Raji (cell line): Measurements from ENCODE around the gene RRP9.

ENCODE experiments used
- POLR2A ChIP-seq: IDR thresholded peaks from 2 replicates; pipeline ENCODE4 v1.6.1; 2011; ENCODE audit warnings: low read depth, low read length, control low read depth; ENCODE audit not compliant: insufficient read depth

The RRP9 gene

DNA sequence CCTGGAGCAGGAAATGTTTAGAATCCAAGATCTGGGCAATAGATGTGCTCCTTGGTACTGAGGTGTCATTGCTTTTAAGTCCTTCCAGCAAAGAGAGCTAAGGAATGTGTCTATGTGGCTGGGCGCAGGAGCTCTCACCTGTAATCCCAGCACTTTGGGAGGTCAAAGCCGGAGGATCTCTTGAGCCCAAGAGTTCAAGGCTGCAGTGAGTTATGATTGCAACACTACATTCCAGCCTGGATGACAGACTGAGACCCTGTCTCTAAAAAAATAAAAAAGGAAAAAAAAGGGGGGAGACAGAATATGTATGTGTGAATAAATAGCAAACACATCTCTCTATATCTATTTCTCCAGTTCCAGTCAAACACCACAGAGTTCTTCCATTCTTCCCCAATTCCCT, 9.2 kb upstream of the RRP9 start:
- TF ChIP-seq POLR2A = no peak

DNA sequence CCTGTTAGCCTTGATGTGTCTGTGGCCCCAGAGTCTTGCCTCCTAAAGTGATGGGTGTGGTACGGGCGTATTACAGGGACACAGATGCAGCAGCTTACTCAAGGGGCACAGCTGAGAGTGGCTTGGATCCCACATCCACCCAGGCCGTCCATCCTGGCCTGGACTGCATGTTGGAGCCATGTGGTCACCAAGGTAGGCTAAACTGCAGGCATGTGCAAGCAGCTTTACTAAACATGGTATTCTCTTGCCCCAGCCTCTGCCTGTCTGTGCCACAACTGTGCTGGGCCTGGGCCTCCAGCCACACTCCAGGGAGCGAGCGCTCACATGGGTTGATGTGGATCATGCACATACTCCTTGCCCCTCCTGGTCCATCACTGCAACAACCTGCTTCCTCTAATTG, 7.4 kb upstream of the RRP9 start:
- TF ChIP-seq POLR2A = no peak

DNA sequence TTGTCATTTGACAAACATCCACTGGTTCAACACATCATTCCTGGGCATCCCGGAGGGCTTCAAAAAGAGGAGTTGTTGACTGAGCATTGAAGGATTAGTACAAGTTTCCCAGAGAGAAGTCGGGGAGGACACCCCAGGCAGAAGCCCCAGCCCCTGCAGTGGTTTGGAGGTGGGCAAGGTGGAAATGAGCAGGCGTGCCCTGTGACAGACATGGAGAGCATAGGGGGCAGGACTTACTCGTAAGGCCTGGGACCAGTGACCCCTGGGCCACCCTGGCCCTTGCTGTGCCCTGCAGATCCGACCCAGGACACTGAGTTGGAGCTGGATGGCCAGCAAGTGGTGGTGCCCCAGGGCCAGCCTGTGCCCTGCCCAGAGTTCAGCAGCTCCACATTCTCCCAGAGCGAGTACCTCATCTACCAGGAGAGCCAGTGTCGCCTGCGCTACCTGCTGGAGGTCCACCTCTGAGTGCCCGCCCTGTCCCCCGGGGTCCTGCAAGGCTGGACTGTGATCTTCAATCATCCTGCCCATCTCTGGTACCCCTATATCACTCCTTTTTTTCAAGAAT, 6.4 kb upstream of the RRP9 start:
- no peak for TF ChIP-seq POLR2A

DNA sequence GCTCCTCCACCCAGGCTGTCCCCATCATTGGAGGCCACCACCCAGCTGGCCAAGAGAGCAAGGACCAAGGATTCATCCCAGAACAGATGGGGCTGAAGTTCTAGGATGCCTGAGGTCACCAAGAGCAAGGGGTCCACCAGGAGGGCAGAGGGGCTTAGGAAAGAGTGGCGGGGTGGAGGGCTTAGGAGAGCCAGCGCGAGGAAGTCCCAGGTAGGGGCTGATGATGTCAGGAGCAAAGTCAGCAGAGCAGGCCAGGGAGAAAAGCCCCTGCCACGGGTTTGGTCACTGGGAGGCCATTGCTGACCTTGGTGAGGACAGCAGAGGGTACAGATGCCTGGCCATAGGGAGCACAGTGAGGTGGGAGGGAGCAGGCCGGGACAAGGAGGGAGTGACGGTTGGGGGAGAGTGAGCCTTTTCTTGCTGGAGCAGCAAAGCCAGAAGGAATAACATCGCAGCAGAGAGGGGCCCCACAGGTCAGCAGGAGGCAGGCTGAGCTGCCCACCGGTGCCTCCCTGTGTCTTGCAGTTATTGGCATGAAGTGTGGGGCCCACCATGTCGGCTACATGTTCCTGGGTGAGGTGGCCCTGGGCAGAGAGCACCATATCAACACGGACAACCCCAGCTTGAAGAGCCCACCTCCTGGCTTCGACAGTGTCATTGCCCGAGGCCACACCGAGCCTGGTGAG, 5.7 kb upstream of the RRP9 start:
- no peak for TF ChIP-seq POLR2A

DNA sequence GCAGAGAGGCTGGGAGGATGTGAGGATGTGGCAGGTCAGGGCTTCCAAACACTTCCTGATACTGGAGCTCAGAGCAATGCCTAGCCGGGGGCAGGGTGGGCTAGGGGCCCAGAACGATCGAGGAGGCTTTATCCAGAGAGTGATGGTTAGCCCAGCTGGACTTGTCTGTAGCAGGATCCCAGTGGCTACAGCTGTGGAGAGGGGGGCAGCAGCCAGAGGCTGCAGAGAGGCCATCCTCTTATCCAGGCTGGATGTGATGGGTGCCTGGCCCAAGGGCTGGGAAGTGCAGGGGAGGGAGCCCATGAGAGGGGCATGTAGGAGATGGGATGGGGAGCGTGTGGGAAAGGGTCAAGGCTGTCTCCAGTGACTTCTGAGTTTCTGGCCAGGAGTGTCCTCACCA, 5.1 kb upstream of the RRP9 start:
- TF ChIP-seq POLR2A = no peak

DNA sequence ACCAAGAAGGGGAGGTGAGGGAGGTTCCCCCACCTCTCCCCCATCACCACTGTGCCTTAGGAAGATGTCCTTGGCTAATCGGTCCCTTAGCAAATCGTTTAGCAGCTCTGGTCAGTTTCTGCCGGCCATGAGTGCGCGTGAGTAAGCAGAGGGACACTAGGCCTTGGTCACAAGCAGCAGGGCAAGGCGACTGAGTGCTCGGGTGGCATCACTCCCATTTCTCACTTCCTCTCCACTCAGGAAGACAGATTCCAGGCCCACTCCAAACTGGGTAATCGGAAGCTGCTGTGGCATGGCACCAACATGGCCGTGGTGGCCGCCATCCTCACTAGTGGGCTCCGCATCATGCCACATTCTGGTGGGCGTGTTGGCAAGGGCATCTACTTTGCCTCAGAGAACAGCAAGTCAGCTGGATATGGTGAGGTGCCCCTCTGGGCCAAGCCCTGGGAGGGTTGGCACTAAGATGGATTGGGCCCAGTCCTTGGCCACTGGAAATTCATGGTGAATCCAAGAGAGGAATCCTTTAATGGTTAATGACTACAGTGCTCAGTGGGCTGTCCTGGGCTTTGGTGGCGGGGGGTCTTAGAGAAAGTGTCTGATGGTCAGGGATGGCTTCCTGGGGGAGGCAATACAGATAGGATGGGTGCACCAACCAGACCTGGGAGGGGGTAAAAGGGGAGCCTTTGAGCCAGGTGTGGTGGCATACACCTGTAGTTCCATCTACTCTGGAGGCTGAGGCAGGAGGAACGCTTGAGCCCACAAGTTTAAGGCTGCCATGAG, 4.4 kb upstream of the RRP9 start:
- no peak for TF ChIP-seq POLR2A

DNA sequence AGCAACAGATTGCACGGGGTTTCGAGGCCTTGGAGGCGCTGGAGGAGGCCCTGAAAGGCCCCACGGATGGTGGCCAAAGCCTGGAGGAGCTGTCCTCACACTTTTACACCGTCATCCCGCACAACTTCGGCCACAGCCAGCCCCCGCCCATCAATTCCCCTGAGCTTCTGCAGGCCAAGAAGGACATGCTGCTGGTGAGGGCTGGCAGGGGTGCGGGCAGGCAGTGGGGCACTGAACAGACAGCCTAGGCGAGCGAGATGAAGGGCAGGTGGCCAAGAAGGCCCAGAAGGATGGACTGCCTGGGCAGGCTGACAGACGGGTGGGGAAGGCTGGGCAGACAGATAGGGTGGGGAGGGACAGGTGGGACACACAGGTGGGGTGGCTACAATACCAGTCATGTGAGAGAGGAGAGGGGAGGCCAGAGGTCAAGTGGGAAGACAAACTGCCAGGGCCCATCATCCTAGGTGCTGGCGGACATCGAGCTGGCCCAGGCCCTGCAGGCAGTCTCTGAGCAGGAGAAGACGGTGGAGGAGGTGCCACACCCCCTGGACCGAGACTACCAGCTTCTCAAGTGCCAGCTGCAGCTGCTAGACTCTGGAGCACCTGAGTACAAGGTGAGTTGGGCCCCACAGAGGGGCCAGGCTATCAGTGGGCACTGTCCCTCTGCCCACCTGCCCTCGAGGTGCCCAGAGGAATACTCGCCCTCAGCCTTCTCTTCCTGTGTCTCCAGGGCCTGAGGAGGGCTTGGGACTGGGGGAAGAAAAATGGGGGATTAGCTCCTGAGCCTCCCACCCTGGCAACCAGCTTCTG, 3.5 kb upstream of the RRP9 start:
- no peak for TF ChIP-seq POLR2A

DNA sequence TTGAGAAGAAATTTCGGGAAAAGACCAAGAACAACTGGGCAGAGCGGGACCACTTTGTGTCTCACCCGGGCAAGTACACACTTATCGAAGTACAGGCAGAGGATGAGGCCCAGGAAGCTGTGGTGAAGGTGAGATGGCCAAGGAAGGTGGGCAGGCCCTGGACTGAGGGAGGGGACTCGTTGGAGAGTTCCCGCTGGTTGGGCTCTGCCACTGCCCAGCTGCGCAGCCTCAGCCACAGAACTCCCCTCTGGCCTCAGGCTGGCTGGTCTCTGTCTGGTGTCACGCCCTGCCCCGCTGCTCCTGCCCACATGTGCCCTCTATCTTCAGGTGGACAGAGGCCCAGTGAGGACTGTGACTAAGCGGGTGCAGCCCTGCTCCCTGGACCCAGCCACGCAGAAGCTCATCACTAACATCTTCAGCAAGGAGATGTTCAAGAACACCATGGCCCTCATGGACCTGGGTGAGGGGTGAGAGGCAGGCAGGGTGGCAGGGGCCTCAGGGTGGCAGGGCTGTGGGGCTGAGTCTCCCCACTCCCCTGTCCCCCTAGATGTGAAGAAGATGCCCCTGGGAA, 2.8 kb upstream of the RRP9 start:
- TF ChIP-seq POLR2A = no peak

DNA sequence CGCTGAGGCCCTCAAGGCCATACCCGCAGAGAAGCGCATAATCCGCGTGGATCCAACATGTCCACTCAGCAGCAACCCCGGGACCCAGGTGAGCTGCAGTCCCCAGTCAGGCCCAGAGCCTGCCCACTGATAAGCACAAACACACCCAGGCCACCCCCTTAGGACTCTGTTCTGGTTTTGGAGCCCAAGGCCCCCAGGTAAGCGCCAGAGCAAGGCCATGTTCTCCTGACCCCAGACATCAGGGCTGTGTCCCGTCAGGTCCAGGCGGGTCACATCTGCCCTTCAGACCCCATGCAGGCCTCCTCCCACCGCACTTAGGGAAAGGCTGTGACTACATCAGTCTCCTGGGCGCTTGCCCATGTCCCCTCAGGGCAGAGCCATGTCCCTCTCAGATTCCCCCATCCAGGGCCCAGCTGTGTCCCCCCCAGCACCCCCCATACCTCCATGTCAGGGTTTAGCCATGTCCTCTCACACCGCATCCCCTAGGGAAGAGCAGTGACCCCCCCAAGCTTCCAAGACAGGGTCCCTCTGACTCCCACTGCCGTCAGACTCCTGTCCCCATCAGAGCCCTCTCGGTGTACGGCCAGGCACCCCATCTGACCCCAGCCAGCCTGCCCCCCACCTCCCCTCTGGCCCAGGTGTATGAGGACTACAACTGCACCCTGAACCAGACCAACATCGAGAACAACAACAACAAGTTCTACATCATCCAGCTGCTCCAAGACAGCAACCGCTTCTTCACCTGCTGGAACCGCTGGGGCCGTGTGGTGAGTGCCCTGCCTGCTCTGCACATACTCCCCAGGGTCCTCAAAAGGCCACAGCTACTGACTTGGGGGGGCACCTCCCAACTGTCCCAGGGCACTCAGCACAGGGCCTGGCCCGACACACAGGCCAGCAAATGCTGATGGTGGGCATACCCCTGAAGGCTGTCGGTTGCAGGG, 2.0 kb upstream of the RRP9 start:
- no peak for TF ChIP-seq POLR2A

DNA sequence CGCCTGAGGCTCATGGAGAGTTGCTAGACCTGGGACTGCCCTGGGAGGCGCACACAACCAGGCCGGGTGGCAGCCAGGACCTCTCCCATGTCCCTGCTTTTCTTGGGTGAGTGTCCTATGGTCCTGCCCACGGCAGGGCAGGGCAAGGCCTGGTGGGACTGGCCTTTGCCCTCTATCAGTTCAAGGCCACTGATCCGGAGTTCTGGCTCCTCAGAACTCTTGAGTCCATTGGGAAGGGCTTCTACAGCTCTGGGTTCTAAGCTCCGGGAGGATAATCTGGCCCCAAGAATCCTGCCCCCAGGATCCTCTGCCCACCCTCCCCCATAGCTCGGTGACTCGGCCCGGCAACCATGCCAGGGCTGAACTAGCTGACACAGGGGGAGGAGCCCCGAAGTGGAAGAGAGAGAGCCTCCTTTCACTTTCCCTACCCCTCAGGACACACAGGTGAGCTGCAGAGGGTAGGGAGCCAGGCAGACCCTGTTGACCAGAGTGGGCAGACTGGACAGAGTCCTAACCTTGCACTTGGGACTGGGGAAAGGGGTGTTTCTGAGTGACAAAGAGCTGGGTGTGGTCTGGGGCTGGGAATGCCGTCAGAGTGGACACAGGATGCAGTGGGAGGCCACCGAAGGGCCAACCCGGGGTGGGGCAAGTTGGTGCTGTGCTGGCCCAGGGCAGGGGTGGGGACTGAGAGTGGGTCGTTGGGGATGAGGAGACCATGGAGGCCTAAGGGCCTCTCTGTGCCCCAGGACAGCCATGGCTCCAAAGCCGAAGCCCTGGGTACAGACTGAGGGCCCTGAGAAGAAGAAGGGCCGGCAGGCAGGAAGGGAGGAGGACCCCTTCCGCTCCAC, 1.1 kb upstream of the RRP9 start:
- no peak for TF ChIP-seq POLR2A

DNA sequence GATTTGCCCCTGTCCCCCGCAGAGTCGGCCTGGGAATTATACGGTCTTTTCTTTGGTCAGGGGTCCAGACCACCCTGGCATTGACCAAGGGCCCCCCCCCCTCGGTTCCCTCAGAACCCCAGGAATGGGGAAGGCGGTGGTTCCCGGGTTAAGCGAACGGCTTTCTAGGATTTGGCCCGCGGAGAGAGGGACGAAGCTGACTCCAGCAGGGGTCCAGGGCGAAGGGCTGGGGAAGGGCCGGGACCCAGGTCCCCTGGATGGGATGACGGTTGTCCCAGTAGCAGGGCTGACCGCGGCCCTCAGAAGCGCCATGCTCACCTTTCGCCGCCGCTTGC, 274 bp downstream of the RRP9 start:
- no peak for TF ChIP-seq POLR2A

DNA sequence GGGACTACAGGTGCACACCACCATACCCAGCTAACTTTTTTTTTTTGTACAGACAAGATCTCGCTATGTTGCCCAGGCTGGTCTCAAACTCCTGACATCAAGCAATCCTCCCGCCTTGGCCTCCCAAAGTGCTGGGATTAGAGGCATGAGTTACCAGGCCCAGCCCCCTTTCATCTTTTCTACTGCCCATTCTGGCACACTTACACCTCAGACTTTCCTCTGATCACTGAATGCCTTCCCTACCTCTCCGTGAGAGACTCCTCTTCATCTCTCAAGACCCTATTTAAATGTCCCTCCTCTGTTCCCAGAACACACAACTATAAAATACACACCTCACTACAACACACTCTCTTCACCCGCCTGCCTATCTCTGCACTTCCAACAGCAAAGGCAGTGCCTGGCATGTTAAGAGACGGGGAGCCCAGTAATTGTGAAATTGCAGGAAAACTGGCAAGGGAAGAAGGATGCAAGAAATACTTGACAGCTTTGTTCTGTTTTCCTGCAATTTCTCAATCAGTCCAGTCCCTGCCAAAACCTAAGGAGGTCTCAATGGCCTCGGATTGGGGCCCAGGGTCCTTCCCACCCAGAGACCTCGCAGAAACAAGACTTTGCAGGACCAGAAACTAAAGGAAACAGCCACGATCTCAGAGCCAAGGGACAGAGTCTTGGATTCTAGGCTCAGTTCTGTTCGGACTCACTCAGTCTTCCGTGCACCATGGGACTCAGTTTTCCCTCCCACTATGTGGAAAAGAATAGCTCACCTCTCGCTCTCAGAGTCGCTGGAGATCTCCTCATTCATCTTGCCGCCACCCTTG, 849 bp downstream of the RRP9 start:
- TF ChIP-seq POLR2A = no peak
